ENCODE measurements around the gene NOPCHAP1. TPM values are rescaled to one million over a fixed set of nuclear protein-coding genes. Genes with fewer than 3 reads are reported as not detected.
"Not testable (repeated sequence)": the region's sequence is repeated elsewhere in the genome, so short reads cannot be mapped to it uniquely, and the experiment has no call there.

The NOPCHAP1 gene
- 10 to 100 TPM; 20.6 to 30.2 TPM for total RNA-seq

DNA sequence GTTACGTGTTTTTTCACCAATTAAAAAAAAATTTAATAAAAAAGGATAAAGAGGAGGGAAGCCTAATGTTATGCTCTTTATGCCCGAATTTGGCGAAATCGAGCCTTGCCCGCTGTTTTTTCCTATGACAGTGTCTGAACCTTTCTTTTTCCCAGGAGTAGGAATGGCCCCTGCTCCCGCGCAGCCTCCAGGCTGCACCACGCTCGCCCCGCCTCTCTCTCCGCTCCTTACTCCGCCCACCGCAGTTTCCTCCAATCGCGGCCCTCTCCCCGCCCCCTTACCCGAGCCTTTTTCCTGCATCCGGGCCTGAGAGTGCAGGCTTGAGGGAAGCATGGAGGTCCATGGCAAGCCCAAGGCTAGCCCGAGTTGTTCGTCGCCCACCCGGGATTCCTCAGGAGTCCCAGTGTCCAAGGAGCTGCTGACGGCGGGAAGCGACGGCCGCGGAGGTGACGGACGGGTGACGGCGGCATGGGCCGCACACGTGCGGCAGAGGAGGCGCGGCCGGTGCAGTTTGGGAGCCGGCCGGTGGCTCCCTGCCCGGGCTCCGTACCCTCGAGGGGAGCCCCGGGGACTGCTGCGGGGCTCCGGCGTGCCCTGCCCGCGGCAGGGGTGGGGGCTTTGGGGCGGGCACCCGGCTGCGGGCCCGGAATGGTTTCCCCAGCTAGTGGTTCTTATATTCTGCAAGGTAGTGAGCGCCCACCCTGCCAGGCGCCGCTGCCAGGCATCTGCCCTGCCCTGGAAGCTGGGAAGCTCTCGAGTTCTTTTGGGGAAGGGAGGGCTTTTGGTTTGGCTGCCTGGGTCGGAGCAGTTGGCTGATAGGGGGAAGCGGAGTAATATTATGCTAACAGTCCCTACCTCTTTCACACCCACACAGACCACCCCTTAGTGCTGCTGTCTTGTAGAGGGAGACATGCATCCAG, at the start of gene NOPCHAP1:
Gene NOPCHAP1 (plus strand): TSS at position 295 of the 920 bp plus-strand sequence. CDS start 37 bp downstream, at position 332.
- Mint-ChIP-seq H3K36me3 (peaks cover 12% of the 10 kb centered on the region), H3K9me3 (no peaks in the 10 kb centered on the region), H3K27me3 (peaks cover 4 to 5% of the 10 kb centered on the region in 2 donors), H3K27ac (peak within 1 kb of the TSS in 1 of 2 donors; percentile 5), H3K4me3 (peak within 1 kb of the TSS; percentile 81), H3K4me1 (ENCODE audit: low read depth in 2 of 2) (peaks cover 27 to 31% of the 10 kb centered on the region in 2 donors)
- peak; percentile 99 to 100 for ATAC-seq
- peak; percentile 89 for DNase-seq (ENCODE audit: low spot score)

- H3K36me3 Mint-ChIP-seq, result no peaks in the 10 kb centered on the region
- H3K27ac Mint-ChIP-seq, result no peak overlapping the region
- no peaks in the 10 kb centered on the region for H3K9me3 Mint-ChIP-seq
- no peak for ATAC-seq
- H3K4me1 Mint-ChIP-seq (ENCODE audit: low read depth in 2 of 2), result peaks cover 0 to 2% of the 10 kb centered on the region in 2 donors
- H3K4me3 Mint-ChIP-seq, result no peak overlapping the region
- DNase-seq (ENCODE audit: low spot score), result no peak
- H3K27me3 Mint-ChIP-seq, result peaks cover 0 to 5% of the 10 kb centered on the region in 2 donors
Measured at GRCh38 chr12:104938371-104938770, 47.7 kb upstream of the NOPCHAP1 start.

DNA sequence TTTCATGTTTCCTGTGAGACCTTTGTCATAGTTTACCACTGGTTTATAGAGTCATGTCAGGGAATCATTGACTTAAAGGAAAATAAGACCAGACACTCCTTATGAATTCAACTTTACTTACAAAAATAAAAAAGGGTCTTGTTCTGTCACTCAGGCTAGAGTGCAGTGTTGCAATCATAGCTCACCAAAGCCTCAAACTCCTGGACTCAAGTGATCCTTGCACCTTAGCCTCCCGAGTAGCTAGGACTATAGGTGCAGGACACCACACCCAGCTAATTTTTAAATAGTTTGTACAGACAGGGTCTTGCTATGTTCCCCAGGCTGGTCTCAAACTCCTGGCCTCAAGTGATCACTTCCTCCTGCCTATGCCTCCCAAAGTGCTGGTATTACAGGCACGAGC, 47.0 kb upstream of the NOPCHAP1 start:
- Mint-ChIP-seq H3K9me3 (no peaks in the 10 kb centered on the region), H3K4me3 (no peak overlapping the region), H3K36me3 (no peaks in the 10 kb centered on the region), H3K4me1 (ENCODE audit: low read depth in 2 of 2) (no peaks in the 10 kb centered on the region), H3K27ac (no peak overlapping the region), H3K27me3 (peaks cover 0 to 7% of the 10 kb centered on the region in 2 donors)
- DNase-seq (ENCODE audit: low spot score) (no peak), ATAC-seq (no peak)

DNA sequence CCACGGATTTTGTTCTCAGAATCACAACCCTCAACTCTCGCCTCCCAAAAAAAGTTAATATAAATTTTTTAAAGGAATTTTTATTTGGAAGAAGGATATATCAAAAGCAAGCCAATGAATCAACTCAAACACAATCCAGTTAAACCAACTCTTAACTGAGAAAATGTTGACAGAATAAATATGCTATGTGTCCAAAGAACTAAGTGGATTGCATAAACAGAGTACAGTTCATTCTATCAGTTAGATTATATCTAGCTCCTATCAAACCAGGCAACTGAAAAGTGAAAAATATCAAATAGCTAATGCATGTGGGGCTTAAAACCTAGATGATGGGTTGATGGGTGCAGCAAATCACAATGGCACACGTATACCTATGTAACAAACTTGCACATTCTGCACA, 44.7 kb upstream of the NOPCHAP1 start:
- Mint-ChIP-seq H3K4me3 (no peak overlapping the region), H3K9me3 (no peaks in the 10 kb centered on the region), H3K27ac (no peak overlapping the region), H3K27me3 (peaks cover 0 to 10% of the 10 kb centered on the region in 2 donors), H3K4me1 (ENCODE audit: low read depth in 2 of 2) (no peaks in the 10 kb centered on the region), H3K36me3 (no peaks in the 10 kb centered on the region)
- no peak for ATAC-seq
- DNase-seq (ENCODE audit: low spot score), result no peak

GRCh38 chr12:104942075-104942474, 44.0 kb upstream of the NOPCHAP1 start:
- no peak for ATAC-seq
- no peak overlapping the region for H3K27ac Mint-ChIP-seq
- no peak for DNase-seq (ENCODE audit: low spot score)

DNA sequence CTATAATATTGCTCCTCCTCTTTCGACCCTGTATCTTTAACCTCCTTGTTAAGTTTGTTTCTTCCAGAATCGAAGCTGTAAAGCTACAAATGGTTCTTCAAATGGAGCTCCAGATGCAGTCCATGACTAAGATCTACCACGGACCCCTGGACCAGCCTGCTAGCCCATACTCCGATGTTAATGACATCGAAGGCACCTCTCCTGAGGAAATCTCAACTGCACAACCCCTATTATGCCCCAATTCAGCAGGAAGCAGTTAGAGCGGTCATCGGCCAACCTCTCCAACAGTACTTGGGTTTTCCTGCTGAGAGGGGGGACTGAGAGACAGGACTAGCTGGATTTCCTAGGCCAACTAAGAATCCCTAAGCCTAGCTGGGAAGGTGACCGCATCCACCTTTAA, 42.7 kb upstream of the NOPCHAP1 start:
- H3K9me3 Mint-ChIP-seq; H3K27me3 Mint-ChIP-seq; H3K4me1 Mint-ChIP-seq (ENCODE audit: low read depth in 2 of 2); ATAC-seq; DNase-seq (ENCODE audit: low spot score); H3K36me3 Mint-ChIP-seq; H3K27ac Mint-ChIP-seq; H3K4me3 Mint-ChIP-seq: not testable (repeated sequence)

More at GRCh38 chr12:104942075-104942474, 44.0 kb upstream of the NOPCHAP1 start:
- no peak overlapping the region for H3K4me3 Mint-ChIP-seq
- peaks cover 0 to 10% of the 10 kb centered on the region in 2 donors for H3K27me3 Mint-ChIP-seq
- no peaks in the 10 kb centered on the region for H3K4me1 Mint-ChIP-seq (ENCODE audit: low read depth in 2 of 2)
- no peaks in the 10 kb centered on the region for H3K36me3 Mint-ChIP-seq
- H3K9me3 Mint-ChIP-seq, result no peaks in the 10 kb centered on the region

- no peaks in the 10 kb centered on the region for H3K9me3 Mint-ChIP-seq
- no peak overlapping the region for H3K27ac Mint-ChIP-seq
Measured at GRCh38 chr12:104944252-104944651, 41.9 kb upstream of the NOPCHAP1 start.

GRCh38 chr12:104948716-104949115, 37.4 kb upstream of the NOPCHAP1 start:
- H3K4me3 Mint-ChIP-seq; H3K36me3 Mint-ChIP-seq; ATAC-seq; DNase-seq (ENCODE audit: low spot score); H3K9me3 Mint-ChIP-seq; H3K4me1 Mint-ChIP-seq (ENCODE audit: low read depth in 2 of 2); H3K27ac Mint-ChIP-seq: not testable (repeated sequence)
- H3K27me3 Mint-ChIP-seq, result peaks cover 7 to 13% of the 10 kb centered on the region in 2 donors

More at GRCh38 chr12:104944252-104944651, 41.9 kb upstream of the NOPCHAP1 start:
- no peak for DNase-seq (ENCODE audit: low spot score)
- Mint-ChIP-seq H3K27me3 (peaks cover 0 to 8% of the 10 kb centered on the region in 2 donors), H3K4me1 (ENCODE audit: low read depth in 2 of 2) (no peaks in the 10 kb centered on the region), H3K4me3 (no peak overlapping the region), H3K36me3 (no peaks in the 10 kb centered on the region)
- ATAC-seq, result no peak

DNA sequence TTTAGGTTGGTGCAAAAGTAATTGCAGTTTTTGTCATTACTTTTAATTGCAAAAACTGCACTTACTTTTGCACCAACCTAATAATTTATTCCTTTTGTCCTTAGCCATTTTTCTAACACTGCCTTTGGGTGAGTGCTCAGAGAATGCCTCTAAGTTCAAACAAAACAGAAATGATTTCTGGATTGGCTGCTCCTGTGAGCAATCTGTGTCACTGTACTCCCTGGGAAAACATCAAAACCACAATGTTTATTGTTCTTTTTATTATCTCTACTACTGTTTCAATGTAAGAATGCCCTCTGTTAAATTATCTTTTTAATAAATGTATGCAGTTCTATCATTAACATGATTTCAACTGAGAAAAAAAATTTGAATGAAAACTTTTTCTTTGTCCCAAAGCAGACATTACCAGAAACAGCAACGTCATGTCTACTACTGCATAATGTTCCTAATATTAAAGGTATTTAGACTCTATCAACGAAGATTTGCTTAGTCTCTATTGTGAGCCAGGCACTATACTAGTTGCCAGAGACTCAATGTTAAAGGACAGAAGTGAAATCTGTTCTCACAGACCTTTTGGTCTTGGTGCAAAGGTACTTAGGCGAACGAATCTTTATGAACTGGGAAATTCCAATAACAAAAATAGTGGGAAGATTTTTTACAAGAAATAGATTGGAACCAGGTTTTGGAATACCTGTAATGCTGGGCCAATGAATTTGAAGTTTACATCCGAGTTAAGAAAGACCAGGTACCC, 34.2 kb upstream of the NOPCHAP1 start:
- no peak for DNase-seq (ENCODE audit: low spot score)
- Mint-ChIP-seq H3K27ac (no peak overlapping the region), H3K9me3 (no peaks in the 10 kb centered on the region), H3K36me3 (no peaks in the 10 kb centered on the region), H3K27me3 (peaks cover 7 to 14% of the 10 kb centered on the region in 2 donors), H3K4me3 (no peak overlapping the region), H3K4me1 (ENCODE audit: low read depth in 2 of 2) (peaks cover 4 to 8% of the 10 kb centered on the region in 2 donors)
- ATAC-seq, result no peak

- no peak overlapping the region for H3K4me3 Mint-ChIP-seq
- H3K36me3 Mint-ChIP-seq, result no peaks in the 10 kb centered on the region
- H3K4me1 Mint-ChIP-seq (ENCODE audit: low read depth in 2 of 2), result peaks cover 8 to 15% of the 10 kb centered on the region in 2 donors
- no peak overlapping the region for H3K27ac Mint-ChIP-seq
- peaks cover 7 to 16% of the 10 kb centered on the region in 2 donors for H3K27me3 Mint-ChIP-seq
- DNase-seq (ENCODE audit: low spot score) (no peak), ATAC-seq (no peak)
- H3K9me3 Mint-ChIP-seq, result no peaks in the 10 kb centered on the region
Measured at GRCh38 chr12:104952816-104953215, 33.3 kb upstream of the NOPCHAP1 start.

- ATAC-seq (no peak), DNase-seq (ENCODE audit: low spot score) (no peak)
- H3K27me3 Mint-ChIP-seq, result peaks cover 7 to 16% of the 10 kb centered on the region in 2 donors
- H3K4me3 Mint-ChIP-seq, result no peak overlapping the region
- H3K36me3 Mint-ChIP-seq, result no peaks in the 10 kb centered on the region
- no peak overlapping the region for H3K27ac Mint-ChIP-seq
- H3K9me3 Mint-ChIP-seq, result no peaks in the 10 kb centered on the region
- peaks cover 8 to 15% of the 10 kb centered on the region in 2 donors for H3K4me1 Mint-ChIP-seq (ENCODE audit: low read depth in 2 of 2)
Measured at GRCh38 chr12:104953323-104953722, 32.8 kb upstream of the NOPCHAP1 start.

GRCh38 chr12:104955703-104956102, 30.4 kb upstream of the NOPCHAP1 start:
- peaks cover 19 to 31% of the 10 kb centered on the region in 2 donors for H3K4me1 Mint-ChIP-seq (ENCODE audit: low read depth in 2 of 2)
- H3K27me3 Mint-ChIP-seq, result peaks cover 17 to 21% of the 10 kb centered on the region in 2 donors
- no peak overlapping the region for H3K27ac Mint-ChIP-seq
- H3K36me3 Mint-ChIP-seq, result no peaks in the 10 kb centered on the region
- ATAC-seq, result no peak
- no peak overlapping the region for H3K4me3 Mint-ChIP-seq
- no peaks in the 10 kb centered on the region for H3K9me3 Mint-ChIP-seq
- DNase-seq (ENCODE audit: low spot score), result no peak

DNA sequence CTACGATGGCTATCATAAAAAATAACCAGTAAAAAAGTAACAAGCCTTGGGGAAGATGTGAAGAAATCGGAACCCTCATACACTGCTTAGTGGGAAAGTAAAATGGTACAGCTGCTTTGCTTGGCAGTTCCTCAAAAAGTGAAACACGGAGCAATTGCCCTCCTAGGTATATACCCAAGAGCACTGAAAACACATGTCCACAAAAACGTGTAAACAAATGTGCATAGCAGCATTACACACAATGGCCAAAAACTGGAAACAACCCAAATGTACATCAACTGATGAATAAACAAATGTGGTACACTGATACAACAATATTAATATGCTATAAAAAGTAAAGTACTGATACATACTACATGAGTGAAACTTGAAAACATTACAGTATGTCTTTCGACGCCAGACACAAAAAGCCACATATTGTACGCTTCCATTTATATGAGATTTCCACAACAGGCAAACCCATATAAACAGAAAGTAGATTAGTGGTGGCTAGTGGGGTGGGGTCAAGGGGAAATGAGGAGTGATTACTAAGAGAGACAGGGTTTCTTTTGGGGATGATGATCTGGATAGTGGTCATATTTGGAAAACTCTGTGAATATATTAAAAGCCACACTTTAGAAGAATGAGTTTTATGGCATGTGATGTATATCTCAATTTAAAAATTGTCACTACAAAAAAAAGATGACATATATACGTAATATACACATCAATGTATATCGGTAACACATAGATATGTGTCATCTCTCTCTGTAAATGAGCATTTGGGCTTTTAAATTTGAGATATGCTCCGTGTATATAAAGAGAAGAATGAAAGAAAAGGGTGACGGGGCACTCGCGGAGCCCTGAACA, 29.0 kb upstream of the NOPCHAP1 start:
- H3K27me3 Mint-ChIP-seq, result peaks cover 22 to 32% of the 10 kb centered on the region in 2 donors
- DNase-seq (ENCODE audit: low spot score) (no peak), ATAC-seq (no peak)
- H3K4me3 Mint-ChIP-seq, result peak overlapping the region; percentile 86
- H3K27ac Mint-ChIP-seq, result peak overlapping the region; percentile 57 to 67
- peaks cover 19 to 31% of the 10 kb centered on the region in 2 donors for H3K4me1 Mint-ChIP-seq (ENCODE audit: low read depth in 2 of 2)
- H3K9me3 Mint-ChIP-seq, result no peaks in the 10 kb centered on the region
- H3K36me3 Mint-ChIP-seq, result no peaks in the 10 kb centered on the region
